Spleen (tissue), 7 donors: ENCODE measurements around the gene ALKBH5.

ENCODE experiments used
- CTCF ChIP-seq, 11 experiments: fragments of 200-600 bp in 7 of 11; fragments of 450-650 bp in 4 of 11; sonication (generic) in 4 of 11; IDR thresholded peaks in 8 of 11; conservative IDR thresholded peaks in 3 of 11; 1 replicate in 7 of 11; 2 replicates in 4 of 11; pipeline versions ENCODE4 v1.4.0 to v1.8.0; 2016 to 2021; ENCODE audit warnings: antibody characterized with exemption in 11 of 11, inconsistent platforms in 4 of 11, mild to moderate bottlenecking in 1 of 11
- POLR2A ChIP-seq, 3 donors: fragments of 450-650 bp; IDR thresholded peaks; one replicate each; pipeline ENCODE4 v1.5.1; 2017; ENCODE audit warnings: antibody characterized with exemption in 3 of 3, mild to moderate bottlenecking in 1 of 3
- POLR2AphosphoS5 ChIP-seq, 3 donors: sonication (generic); formaldehyde crosslinking; IDR thresholded peaks; one replicate each; pipeline ENCODE4 v1.5.1; 2017; ENCODE audit warnings: antibody characterized with exemption in 3 of 3
- donor health status: DM: no; HTN: no; CAD: no; lungs with moderate emphysema.
- donor health status: DM: no; HTN: no; CAD: no.
- donor health status: DM: no; HTN: no; CAD: no.

- TF ChIP-seq CTCF (IDR thresholded peaks at IDR 0.05 in 8 of 11, conservative IDR thresholded peaks at IDR 0.05 in 3 of 11) (no peak), POLR2A (IDR thresholded peaks at IDR 0.05) (no peak), POLR2AphosphoS5 (IDR thresholded peaks at IDR 0.05) (no peak)
Observed at GRCh38 chr17:18228176-18228682, 44.6 kb downstream of the ALKBH5 start.
